Skeletal muscle tissue (tissue), 5 donors: ENCODE measurements around the gene IL17RC. TPM values are rescaled to one million over a fixed set of nuclear protein-coding genes. Genes with fewer than 3 reads are reported as not detected.

ENCODE experiments used
- H3K27ac ChIP-seq: one replicate; pipeline ENCODE4 v1.7.0; 2013; ENCODE audit warnings: mild to moderate bottlenecking, low read depth, low read length, inconsistent platforms
- H3K27me3 ChIP-seq, 3 donors: one replicate each; pipeline ENCODE4 v1.7.0; 2013; ENCODE audit warnings: low read length in 3 of 3; ENCODE audit not compliant: control insufficient read depth in 3 of 3, insufficient read depth in 3 of 3
- H3K36me3 ChIP-seq, 3 donors: one replicate each; pipeline ENCODE4 v1.7.0; 2013; ENCODE audit warnings: low read length in 3 of 3; ENCODE audit not compliant: control insufficient read depth in 3 of 3, insufficient read depth in 3 of 3
- H3K4me1 ChIP-seq, 3 donors: one replicate each; pipeline ENCODE4 v1.7.0; 2013; ENCODE audit warnings: low read length in 3 of 3, mild to moderate bottlenecking in 3 of 3; ENCODE audit not compliant: control insufficient read depth in 3 of 3, insufficient read depth in 3 of 3
- H3K4me3 ChIP-seq, 3 donors: one replicate each; pipeline ENCODE4 v1.7.0; 2013; ENCODE audit warnings: low read length in 3 of 3
- H3K9ac ChIP-seq, 3 donors: one replicate each; pipeline ENCODE4 v1.7.0; 2013; ENCODE audit warnings: low read length in 3 of 3, mild to moderate bottlenecking in 3 of 3, moderate library complexity in 2 of 3, low read depth in 1 of 3
- H3K9me3 ChIP-seq, 3 donors: one replicate each; pipeline ENCODE4 v1.7.0; 2013; ENCODE audit warnings: low read length in 3 of 3; ENCODE audit not compliant: control insufficient read depth in 3 of 3
- small RNA-seq: library from RNA; depleted of rRNA; stranded (forward); fragments of <200 nt; gene quantifications from one replicate; pipeline ENCODE3, GENCODE V24; 2014
- total RNA-seq: library from RNA; depleted of rRNA; stranded (reverse); fragments of >200 nt; gene quantifications from one replicate; pipeline ENCODE4 v1.2.3, GENCODE V29; 2014
- donor health status: Osteomylitis.

The IL17RC gene
- total RNA-seq, 1 donor from 2014 or later = 12.5 TPM

GRCh38 chr3:9970020-9970652, 53.2 kb downstream of the IL17RC start:
- H3K9ac ChIP-seq = no peak overlapping the region
- H3K27me3 ChIP-seq = no peaks in the 10 kb centered on the region
- peaks cover 30 to 73% (median 63%) of the 10 kb centered on the region in 3 donors for H3K36me3 ChIP-seq
- H3K27ac ChIP-seq = no peak overlapping the region
- H3K9me3 ChIP-seq = no peaks in the 10 kb centered on the region
- H3K4me3 ChIP-seq = no peak overlapping the region
- H3K4me1 ChIP-seq = peaks cover 0 to 3% (median 3%) of the 10 kb centered on the region in 3 donors

DNA sequence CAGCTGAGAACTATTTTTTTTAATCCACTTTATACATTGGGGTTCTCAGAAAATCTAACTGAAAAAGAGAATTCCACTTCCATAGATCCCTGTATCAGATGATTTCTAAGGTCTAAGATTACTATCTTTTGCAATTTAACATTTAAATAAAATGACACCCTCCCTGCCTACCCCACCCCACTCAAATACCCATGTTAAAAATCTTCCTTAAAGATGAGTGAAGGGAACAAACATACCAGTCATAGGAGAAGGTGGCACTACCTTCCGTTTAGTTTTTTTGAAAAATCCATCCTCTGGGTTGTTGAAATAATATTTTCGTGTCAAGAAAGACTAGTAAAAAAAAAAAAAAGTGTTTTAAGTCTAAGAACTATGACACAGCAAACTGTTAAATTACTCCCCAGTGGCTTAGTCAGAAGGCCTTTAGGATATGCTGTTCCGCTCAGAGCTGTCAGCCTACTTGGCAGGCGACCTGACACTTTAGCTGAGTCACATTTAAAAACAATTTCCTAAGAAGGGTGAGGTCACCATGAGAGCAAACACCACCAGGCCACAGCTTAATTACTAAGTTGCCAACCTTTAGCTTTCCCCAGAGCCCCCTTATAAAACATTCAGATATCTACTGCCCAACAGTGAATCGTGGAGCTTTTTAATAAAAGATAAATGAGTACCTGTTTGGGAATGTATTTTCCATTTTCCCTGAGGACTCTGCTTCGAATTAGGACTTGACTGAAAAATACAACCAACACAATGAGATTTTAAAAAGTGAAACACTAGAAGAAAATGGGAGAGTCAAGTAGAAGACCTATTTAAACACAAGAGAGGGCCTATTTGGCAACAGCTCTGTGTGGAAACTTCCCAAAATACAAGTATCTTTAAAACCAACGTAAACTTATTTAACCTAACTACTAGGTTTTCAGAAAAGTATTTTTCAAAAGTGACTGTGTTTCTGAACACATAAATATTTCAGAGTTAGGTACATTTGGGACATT, 60.1 kb downstream of the IL17RC start:
- Histone ChIP-seq H3K27me3 (no peaks in the 10 kb centered on the region), H3K9ac (peak overlapping the region; percentile 73 to 82 (median 73)), H3K36me3 (peaks cover 10 to 20% (median 13%) of the 10 kb centered on the region in 3 donors), H3K9me3 (no peaks in the 10 kb centered on the region), H3K4me3 (peak overlapping the region; percentile 68 to 73 (median 71)), H3K27ac (peak overlapping the region; percentile 95), H3K4me1 (peaks cover 15 to 21% (median 16%) of the 10 kb centered on the region in 3 donors)

GRCh38 chr3:9978710-9979305, 61.9 kb downstream of the IL17RC start:
- no peak overlapping the region for H3K9ac ChIP-seq
- H3K36me3 ChIP-seq = peaks cover 5 to 12% (median 6%) of the 10 kb centered on the region in 3 donors
- no peaks in the 10 kb centered on the region for H3K9me3 ChIP-seq
- peaks cover 16 to 19% (median 16%) of the 10 kb centered on the region in 3 donors for H3K4me1 ChIP-seq
- peak overlapping the region; percentile 95 for H3K27ac ChIP-seq
- no peak overlapping the region for H3K4me3 ChIP-seq
- H3K27me3 ChIP-seq = no peaks in the 10 kb centered on the region

DNA sequence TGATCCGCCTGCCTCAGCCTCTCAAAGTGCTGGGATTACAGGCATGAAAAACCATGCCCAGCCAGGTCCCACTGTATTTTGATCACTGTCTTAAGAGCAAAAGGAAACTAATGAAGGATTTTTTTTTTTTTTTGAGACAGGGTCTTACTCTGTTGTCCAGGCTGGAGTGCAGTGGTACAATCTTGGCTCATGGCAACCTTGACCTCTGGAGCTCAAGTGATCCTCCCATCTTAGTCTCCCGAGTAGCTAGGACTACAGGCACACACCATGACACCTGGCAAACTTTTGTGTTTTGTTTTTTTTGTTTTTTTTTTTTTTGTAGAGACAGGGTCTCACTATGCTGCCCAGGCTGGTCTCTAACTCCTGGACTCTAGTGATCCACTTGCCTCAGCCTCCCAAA, 63.4 kb downstream of the IL17RC start:
- Histone ChIP-seq H3K27ac (no peak overlapping the region), H3K27me3 (no peaks in the 10 kb centered on the region), H3K4me1 (peaks cover 17 to 19% (median 18%) of the 10 kb centered on the region in 3 donors), H3K4me3 (no peak overlapping the region), H3K36me3 (peaks cover 4 to 6% (median 5%) of the 10 kb centered on the region in 3 donors), H3K9ac (no peak overlapping the region), H3K9me3 (no peaks in the 10 kb centered on the region)

Small RNAs within 50 kb of the gene (small RNA-seq; reads per million reads assigned to genes)
- not detected for gene RNU6-882P

Other genes starting within 250 kb of the IL17RC start
- 0.52 TPM for gene CPNE9, start 213.3 kb upstream of the IL17RC start, total RNA-seq
- 10.4 TPM for gene BRPF1, start 185.4 kb upstream of the IL17RC start, total RNA-seq
- 29.2 TPM for gene OGG1, start 167.1 kb upstream of the IL17RC start, total RNA-seq
- 23.0 TPM for gene CAMK1, start 147.2 kb upstream of the IL17RC start, total RNA-seq
- 27.1 TPM for gene TADA3, start 124.6 kb upstream of the IL17RC start, total RNA-seq
- gene ARPC4, start 124.0 kb upstream of the IL17RC start, total RNA-seq = 65.2 TPM
- gene TTLL3, start 106.8 kb upstream of the IL17RC start, total RNA-seq = 13.6 TPM
- 14.6 TPM for gene RPUSD3, start 73.1 kb upstream of the IL17RC start, total RNA-seq
- 9.4 TPM for gene CIDEC, start 36.8 kb upstream of the IL17RC start, total RNA-seq
- gene JAGN1, start 26.5 kb upstream of the IL17RC start, total RNA-seq = 35.0 TPM
- not detected for gene IL17RE, start 14.2 kb upstream of the IL17RC start, total RNA-seq
- gene CRELD1, start 16.7 kb downstream of the IL17RC start, total RNA-seq = 12.0 TPM
- 0.52 TPM for gene PRRT3, start 35.3 kb downstream of the IL17RC start, total RNA-seq
- 27.1 TPM for gene EMC3, start 69.7 kb downstream of the IL17RC start, total RNA-seq
- 11.5 TPM for gene FANCD2, start 109.3 kb downstream of the IL17RC start, total RNA-seq
- not detected for gene FANCD2OS, start 191.2 kb downstream of the IL17RC start, total RNA-seq
- 85.6 TPM for gene BRK1, start 198.6 kb downstream of the IL17RC start, total RNA-seq
- 35.0 TPM for gene VHL, start 224.7 kb downstream of the IL17RC start, total RNA-seq
- 1.6 TPM for gene IRAK2, start 247.8 kb downstream of the IL17RC start, total RNA-seq